Skeletal muscle satellite cell (primary cell): ENCODE data around the gene B3GALNT2.

Experiments
- H3K27me3 ChIP-seq: 2 replicates; pipeline ENCODE4 v1.7.0; 2013; ENCODE audit warnings: low read length; ENCODE audit not compliant: control insufficient read depth, insufficient read depth
- H3K36me3 ChIP-seq: 2 replicates; pipeline ENCODE4 v1.7.0; 2013; ENCODE audit warnings: mild to moderate bottlenecking, control low read depth, low read length; ENCODE audit not compliant: insufficient read depth
- H3K4me1 ChIP-seq: 2 replicates; pipeline ENCODE4 v1.7.0; 2013; ENCODE audit warnings: low read length; ENCODE audit not compliant: control insufficient read depth, insufficient read depth
- H3K4me2 ChIP-seq: 2 replicates; pipeline ENCODE4 v1.7.0; 2013; ENCODE audit warnings: mild to moderate bottlenecking, low read length
- H3K4me3 ChIP-seq: 2 replicates; pipeline ENCODE4 v1.7.0; 2013; ENCODE audit warnings: low read length
- H3K9ac ChIP-seq: 2 replicates; pipeline ENCODE4 v1.7.0; 2013; ENCODE audit warnings: mild to moderate bottlenecking, low read depth, low read length, moderate library complexity
- H3K9me3 ChIP-seq: replicated peaks from 2 replicates; pipeline ENCODE4 v1.7.0; 2013; ENCODE audit warnings: mild to moderate bottlenecking, control low read depth, low read length

B3GALNT2 gene

GRCh38 chr1:235417086-235417697, 87.1 kb downstream of the B3GALNT2 start:
- H3K9ac ChIP-seq, result no peak overlapping the region
- peaks cover 13% of the 10 kb centered on the region for H3K36me3 ChIP-seq
- H3K4me3 ChIP-seq, result no peak overlapping the region
- no peaks in the 10 kb centered on the region for H3K27me3 ChIP-seq
- peaks cover 6% of the 10 kb centered on the region for H3K4me1 ChIP-seq
- H3K9me3 ChIP-seq, result no peaks in the 10 kb centered on the region
- H3K4me2 ChIP-seq, result peak overlapping the region; percentile 6

- H3K4me2 ChIP-seq, result peak overlapping the region; percentile 6
- H3K4me1 ChIP-seq, result peaks cover 6% of the 10 kb centered on the region
- no peaks in the 10 kb centered on the region for H3K9me3 ChIP-seq
- no peaks in the 10 kb centered on the region for H3K27me3 ChIP-seq
- H3K9ac ChIP-seq, result no peak overlapping the region
- H3K36me3 ChIP-seq, result peaks cover 13% of the 10 kb centered on the region
- H3K4me3 ChIP-seq, result no peak overlapping the region
Measured at GRCh38 chr1:235416662-235417049, 87.6 kb downstream of the B3GALNT2 start.

- Histone ChIP-seq H3K4me1 (peaks cover 6% of the 10 kb centered on the region), H3K4me2 (no peak overlapping the region), H3K4me3 (no peak overlapping the region), H3K36me3 (peaks cover 13% of the 10 kb centered on the region), H3K9ac (no peak overlapping the region), H3K27me3 (no peaks in the 10 kb centered on the region), H3K9me3 (no peaks in the 10 kb centered on the region)
Measured at GRCh38 chr1:235415008-235415904, 89.0 kb downstream of the B3GALNT2 start.

- Histone ChIP-seq H3K9ac (no peak overlapping the region), H3K36me3 (peaks cover 5% of the 10 kb centered on the region), H3K4me3 (no peak overlapping the region), H3K4me1 (peaks cover 6% of the 10 kb centered on the region), H3K27me3 (no peaks in the 10 kb centered on the region), H3K4me2 (no peak overlapping the region), H3K9me3 (no peaks in the 10 kb centered on the region)
Measured at GRCh38 chr1:235411489-235412486, 92.5 kb downstream of the B3GALNT2 start.

- Histone ChIP-seq H3K4me3 (no peak overlapping the region), H3K9me3 (no peaks in the 10 kb centered on the region), H3K4me2 (no peak overlapping the region), H3K27me3 (no peaks in the 10 kb centered on the region), H3K4me1 (peaks cover 3% of the 10 kb centered on the region), H3K9ac (no peak overlapping the region), H3K36me3 (peaks cover under 1% of the 10 kb centered on the region)
Measured at GRCh38 chr1:235410467-235410866, 93.8 kb downstream of the B3GALNT2 start.

GRCh38 chr1:235409042-235409820, 95.0 kb downstream of the B3GALNT2 start:
- Histone ChIP-seq H3K27me3 (no peaks in the 10 kb centered on the region), H3K4me1 (peaks cover 3% of the 10 kb centered on the region), H3K9ac (no peak overlapping the region), H3K4me3 (no peak overlapping the region), H3K9me3 (no peaks in the 10 kb centered on the region), H3K36me3 (no peaks in the 10 kb centered on the region), H3K4me2 (no peak overlapping the region)

- Histone ChIP-seq H3K9ac (no peak overlapping the region), H3K4me1 (peaks cover 3% of the 10 kb centered on the region), H3K9me3 (no peaks in the 10 kb centered on the region), H3K4me3 (no peak overlapping the region), H3K36me3 (no peaks in the 10 kb centered on the region), H3K27me3 (no peaks in the 10 kb centered on the region), H3K4me2 (no peak overlapping the region)
Measured at GRCh38 chr1:235408503-235408960, 95.7 kb downstream of the B3GALNT2 start.

GRCh38 chr1:235407419-235407818, 96.8 kb downstream of the B3GALNT2 start:
- Histone ChIP-seq H3K9me3 (no peaks in the 10 kb centered on the region), H3K36me3 (no peaks in the 10 kb centered on the region), H3K4me2 (no peak overlapping the region), H3K9ac (no peak overlapping the region), H3K4me1 (peaks cover 3% of the 10 kb centered on the region), H3K4me3 (no peak overlapping the region), H3K27me3 (no peaks in the 10 kb centered on the region)

- H3K36me3 ChIP-seq, result no peaks in the 10 kb centered on the region
- H3K4me1 ChIP-seq, result peaks cover 3% of the 10 kb centered on the region
Measured at GRCh38 chr1:235404190-235404589, 100.1 kb downstream of the B3GALNT2 start.

GRCh38 chr1:235403593-235403992, 100.7 kb downstream of the B3GALNT2 start:
- Histone ChIP-seq H3K4me2 (no peak overlapping the region), H3K36me3 (no peaks in the 10 kb centered on the region), H3K27me3 (no peaks in the 10 kb centered on the region), H3K9me3 (no peaks in the 10 kb centered on the region), H3K4me1 (peaks cover 3% of the 10 kb centered on the region), H3K4me3 (no peak overlapping the region), H3K9ac (no peak overlapping the region)

More at GRCh38 chr1:235404190-235404589, 100.1 kb downstream of the B3GALNT2 start:
- H3K9ac ChIP-seq, result no peak overlapping the region
- no peaks in the 10 kb centered on the region for H3K27me3 ChIP-seq
- no peak overlapping the region for H3K4me3 ChIP-seq
- no peak overlapping the region for H3K4me2 ChIP-seq
- no peaks in the 10 kb centered on the region for H3K9me3 ChIP-seq
